Central memory CD4-positive, alpha-beta T cell (primary cell): ENCODE measurements around the gene FPGS.

ENCODE experiments used
- DNase-seq: peaks from one replicate; pipeline ENCODE4 v3.0.0; 2022

FPGS gene

GRCh38 chr9:127788337-127789011 lies 14.2 kb upstream of the FPGS start:
- no peak for DNase-seq

- no peak for DNase-seq
Observed at GRCh38 chr9:127789179-127789578, 13.5 kb upstream of the FPGS start.

GRCh38 chr9:127790094-127790855 lies 12.4 kb upstream of the FPGS start:
- no peak for DNase-seq

GRCh38 chr9:127791085-127791484 lies 11.6 kb upstream of the FPGS start:
- no peak for DNase-seq

DNA sequence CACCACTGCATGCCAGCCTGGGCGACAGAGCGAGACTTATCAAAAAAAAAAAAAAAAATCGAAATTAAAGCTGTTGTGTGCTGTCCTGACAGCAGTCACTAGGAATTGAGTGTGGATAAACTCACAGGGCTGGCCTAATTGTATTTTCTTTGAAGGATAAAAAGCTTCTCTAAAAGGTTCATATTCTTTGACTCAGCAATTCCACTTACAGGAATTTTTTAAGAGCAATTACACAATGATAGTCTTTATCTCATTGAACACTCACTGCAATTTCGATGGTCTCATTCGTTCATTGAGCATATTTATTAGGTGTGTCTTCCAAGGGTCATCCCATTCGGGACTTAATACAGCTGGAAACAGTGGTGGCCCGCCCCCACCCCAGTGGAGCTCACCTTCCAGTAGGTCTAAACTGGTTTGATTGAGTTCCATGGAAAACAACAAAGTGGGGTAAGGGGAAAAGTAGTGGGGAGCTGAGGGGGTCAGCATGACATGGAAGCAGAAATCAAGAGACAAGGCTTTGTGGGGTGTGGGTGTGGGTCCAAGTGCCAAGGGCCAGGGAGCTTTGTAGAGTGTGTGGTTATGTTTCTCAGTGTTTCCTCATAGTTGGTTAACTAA lies 10.2 kb upstream of the FPGS start:
- DNase-seq: no peak

DNA sequence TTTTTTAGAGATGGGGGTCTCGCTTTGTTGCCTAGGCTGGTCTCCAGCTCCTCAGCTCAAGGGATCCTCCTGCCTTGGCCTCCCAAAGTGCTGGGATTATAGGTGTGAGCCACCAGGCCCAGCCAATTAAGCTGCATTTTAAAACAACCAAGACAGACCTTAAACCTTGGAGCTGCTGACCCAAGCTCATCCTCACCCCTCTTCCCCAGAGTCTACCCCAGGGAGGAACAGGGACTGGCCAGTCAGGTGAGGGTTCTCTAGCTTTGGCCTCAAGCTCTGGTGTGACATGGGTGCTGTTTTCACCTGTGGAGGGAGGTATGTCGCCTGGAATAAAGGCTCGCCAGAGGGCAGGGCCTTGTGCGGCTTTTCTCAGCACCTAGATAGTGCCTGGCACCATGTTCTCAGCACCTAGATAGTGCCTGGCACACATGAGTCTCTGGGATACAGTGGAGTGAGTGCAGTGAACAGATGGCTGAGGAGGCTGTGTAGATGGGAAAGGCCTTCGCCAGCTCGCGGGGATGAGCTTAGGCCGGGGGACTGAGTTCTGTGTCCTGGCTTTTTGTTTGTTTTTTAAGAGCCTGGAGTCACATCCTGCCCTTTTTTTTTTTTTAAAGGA lies 9.5 kb upstream of the FPGS start:
- no peak for DNase-seq

GRCh38 chr9:127794001-127794791 lies 8.5 kb upstream of the FPGS start:
- DNase-seq: no peak

DNA sequence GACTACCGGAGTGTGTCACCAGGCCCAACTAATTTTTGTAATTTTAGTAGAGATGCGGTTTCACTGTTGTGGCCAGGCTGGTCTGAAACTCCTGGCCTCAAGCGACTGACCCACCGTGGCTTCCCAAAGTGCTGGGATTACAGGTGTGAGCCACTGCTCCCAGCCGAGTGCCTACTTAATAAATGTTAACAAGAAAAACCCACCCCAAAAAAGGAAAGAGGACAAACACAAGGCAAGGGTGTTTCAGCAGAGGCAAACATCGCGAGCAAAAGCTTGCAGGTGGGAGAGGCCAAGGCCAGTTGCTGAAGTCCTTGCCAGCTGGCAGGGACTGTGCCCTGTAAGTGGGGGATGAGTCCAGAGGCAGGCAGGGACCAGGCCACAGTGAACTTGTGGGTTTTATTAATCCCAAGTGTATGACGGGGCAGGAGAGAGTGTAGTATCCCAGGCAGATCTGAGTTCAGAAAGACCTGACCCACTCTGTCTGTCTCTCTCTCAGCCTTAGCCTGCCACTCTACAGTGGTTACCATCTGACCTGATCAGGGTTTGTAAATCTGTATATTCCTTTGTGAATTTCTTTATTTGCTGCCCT lies 6.4 kb upstream of the FPGS start:
- no peak for DNase-seq

- no peak for DNase-seq
Observed at GRCh38 chr9:127796852-127797370, 5.8 kb upstream of the FPGS start.

DNA sequence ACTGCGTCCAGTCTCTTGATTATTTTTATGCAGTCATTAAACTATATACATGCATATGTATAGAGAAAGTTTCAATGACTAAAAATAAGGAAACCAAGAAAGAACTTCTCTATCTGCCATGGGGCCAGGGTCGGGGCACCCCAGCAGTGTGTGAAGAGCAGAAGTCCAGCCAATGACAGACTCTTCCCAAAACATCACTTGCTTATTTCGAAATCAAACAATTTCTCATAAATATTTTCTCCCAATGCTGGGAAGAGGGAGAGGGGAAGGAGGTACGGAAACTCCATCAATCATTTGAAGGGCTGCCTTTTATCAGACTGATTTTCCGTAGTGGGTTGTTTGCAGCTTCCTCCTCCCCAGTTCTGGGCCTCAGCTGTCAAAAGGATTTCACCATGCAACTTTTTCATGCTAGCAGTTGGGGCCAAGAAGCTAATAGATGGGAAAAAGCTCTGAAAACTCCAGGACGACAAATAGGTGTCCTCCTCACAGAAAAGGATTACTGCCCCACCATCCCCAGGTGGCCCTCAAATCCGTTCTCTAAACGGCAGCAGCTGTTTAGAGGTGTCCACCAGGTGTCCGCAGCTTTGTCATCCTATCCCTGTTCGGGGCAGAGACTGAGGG lies 617 bp upstream of the FPGS start:
- no peak for DNase-seq

GRCh38 chr9:127803507-127804352 lies 1.0 kb downstream of the FPGS start:
- peak; percentile 19 for DNase-seq

- DNase-seq: no peak
Observed at GRCh38 chr9:127805620-127806019, 2.9 kb downstream of the FPGS start.

GRCh38 chr9:127806871-127807270 lies 4.2 kb downstream of the FPGS start:
- DNase-seq: no peak

DNA sequence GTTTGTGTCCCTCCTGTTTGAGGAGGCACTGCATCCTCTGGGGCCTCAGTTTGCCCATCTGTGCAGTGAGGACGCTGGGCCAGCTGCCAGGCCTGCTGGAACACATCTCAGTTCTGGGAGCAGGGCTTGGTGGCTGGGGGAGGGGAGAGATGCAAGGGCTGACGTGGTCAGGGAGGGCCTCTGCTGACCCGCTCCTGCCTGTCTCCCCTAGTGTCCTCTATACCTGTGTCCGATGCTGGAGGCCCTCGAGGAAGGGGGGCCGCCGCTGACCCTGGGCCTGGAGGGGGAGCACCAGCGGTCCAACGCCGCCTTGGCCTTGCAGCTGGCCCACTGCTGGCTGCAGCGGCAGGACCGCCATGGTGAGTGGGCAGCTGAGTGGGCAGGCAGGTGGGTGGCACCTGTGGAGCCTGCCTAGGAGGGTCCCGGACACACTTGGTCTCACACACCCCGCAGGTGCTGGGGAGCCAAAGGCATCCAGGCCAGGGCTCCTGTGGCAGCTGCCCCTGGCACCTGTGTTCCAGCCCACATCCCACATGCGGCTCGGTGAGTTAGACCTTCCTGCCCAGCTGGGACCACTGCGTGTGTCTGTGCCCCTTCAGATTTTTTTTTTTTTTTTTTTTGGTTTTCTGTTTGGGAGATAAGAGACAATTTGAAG lies 5.8 kb downstream of the FPGS start:
- DNase-seq: no peak

- DNase-seq: no peak
Observed at GRCh38 chr9:127809002-127809539, 6.4 kb downstream of the FPGS start.

DNA sequence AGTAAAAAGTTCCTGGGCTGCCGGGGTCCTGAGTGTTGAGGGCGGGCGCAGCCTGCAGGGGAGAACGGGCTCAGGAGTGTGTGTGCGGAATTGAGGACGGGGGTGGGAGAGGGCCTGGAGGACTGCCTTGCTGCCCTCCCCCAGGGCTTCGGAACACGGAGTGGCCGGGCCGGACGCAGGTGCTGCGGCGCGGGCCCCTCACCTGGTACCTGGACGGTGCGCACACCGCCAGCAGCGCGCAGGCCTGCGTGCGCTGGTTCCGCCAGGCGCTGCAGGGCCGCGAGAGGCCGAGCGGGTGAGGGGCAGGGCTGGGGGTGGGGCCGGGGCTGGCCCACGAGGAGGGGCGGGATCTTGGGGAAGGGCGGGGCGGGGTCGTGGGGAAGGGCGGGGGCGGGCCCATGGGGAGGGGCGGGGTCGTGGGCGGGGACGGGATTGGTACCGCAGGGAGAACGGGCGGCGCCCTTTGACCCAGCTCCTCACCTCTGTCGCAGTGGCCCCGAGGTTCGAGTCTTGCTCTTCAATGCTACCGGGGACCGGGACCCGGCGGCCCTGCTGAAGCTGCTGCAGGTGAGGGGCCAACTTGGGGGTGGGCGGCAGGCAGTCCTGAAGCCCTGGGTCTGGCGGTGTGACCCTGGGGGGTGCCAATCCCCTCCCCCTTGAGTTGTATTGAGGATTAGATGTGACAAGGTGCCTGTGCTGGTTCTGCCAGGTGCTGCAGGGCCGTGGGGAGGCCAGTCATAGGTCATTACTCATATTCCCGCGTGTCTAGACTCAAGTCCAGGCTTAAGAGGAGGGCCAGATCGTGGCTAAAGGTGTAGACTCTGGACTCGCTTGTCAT lies 7.1 kb downstream of the FPGS start:
- no peak for DNase-seq

DNA sequence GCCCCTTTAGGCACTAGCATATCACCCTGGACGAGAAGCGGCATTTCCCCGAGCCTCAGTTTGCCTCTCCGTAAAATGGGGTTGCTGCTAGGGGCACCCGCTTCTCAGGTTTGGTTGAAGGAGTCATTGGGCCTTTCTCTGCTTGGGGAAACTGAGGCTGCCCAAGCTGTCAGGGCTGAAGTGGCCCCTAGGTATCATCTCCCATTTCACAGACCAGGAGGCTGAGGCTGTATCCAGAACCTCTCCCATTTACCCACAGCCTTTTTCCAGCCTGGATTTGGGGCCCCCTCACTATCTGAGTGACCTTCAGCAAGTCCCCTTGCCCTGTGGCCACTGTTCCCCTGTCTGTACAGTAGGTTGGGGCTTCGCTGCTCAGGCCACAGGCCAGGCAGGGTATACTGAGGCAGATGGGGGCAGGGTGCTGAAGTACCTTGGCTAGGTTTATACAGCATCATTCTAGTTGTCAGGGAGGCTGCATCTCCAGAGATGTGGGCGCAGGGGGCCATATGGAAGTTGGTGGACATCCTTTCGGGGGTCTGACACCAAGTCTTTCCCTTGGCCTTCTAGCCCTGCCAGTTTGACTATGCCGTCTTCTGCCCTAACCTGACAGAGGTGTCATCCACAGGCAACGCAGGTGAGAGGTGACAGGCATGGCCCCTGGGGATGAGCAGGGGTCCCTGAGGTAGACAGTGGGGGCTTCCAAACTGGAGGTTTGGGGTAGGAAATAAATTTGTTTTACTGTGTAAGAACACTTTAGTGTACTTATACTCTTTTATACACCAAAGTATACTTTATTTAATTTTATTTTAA lies 7.9 kb downstream of the FPGS start:
- no peak for DNase-seq

- no peak for DNase-seq
Observed at GRCh38 chr9:127812011-127812410, 9.3 kb downstream of the FPGS start.
